HG03521 (cell line): Measurements from ENCODE around the gene VPS4B.
"Not testable (repeated sequence)": the region's sequence is repeated elsewhere in the genome, so short reads cannot be mapped to it uniquely, and the experiment has no call there.

Source experiments
- ATAC-seq: cut with Tn5 transposase; IDR thresholded peaks from one replicate; pipeline ENCODE4 v1.9.1; 2021; ENCODE audit warnings: mild to moderate bottlenecking, moderate library complexity; ENCODE audit not compliant: unreplicated experiment

Gene VPS4B

GRCh38 chr18:63373161-63373560 is 49.1 kb downstream of the VPS4B start:
- ATAC-seq: no peak

GRCh38 chr18:63368611-63369010 is 53.7 kb downstream of the VPS4B start:
- no peak for ATAC-seq

- ATAC-seq: peak; percentile 90
Measured at GRCh38 chr18:63367053-63367953, 55.0 kb downstream of the VPS4B start, which contains the start of gene KDSR. Gene KDSR, minus strand, starts transcription at chr18:63367206. Its CDS starts 88 bp downstream, at chr18:63367118.

- ATAC-seq: peak; percentile 29
Measured at GRCh38 chr18:63366213-63367052, 55.8 kb downstream of the VPS4B start.

- ATAC-seq: no peak
Measured at GRCh38 chr18:63365876-63366212, 56.4 kb downstream of the VPS4B start.

- ATAC-seq: no peak
Measured at GRCh38 chr18:63363951-63364350, 58.3 kb downstream of the VPS4B start.

- not testable (repeated sequence) for ATAC-seq
Measured at GRCh38 chr18:63363420-63363819, 58.9 kb downstream of the VPS4B start.

- ATAC-seq: no peak
Measured at GRCh38 chr18:63356272-63356896, 65.9 kb downstream of the VPS4B start.

GRCh38 chr18:63350230-63350629 is 72.0 kb downstream of the VPS4B start:
- ATAC-seq: no peak

- no peak for ATAC-seq
Measured at GRCh38 chr18:63348508-63349136, 73.7 kb downstream of the VPS4B start.

- ATAC-seq: no peak
Measured at GRCh38 chr18:63346480-63347183, 75.6 kb downstream of the VPS4B start.

- ATAC-seq: no peak
Measured at GRCh38 chr18:63346031-63346430, 76.2 kb downstream of the VPS4B start.

- ATAC-seq: no peak
Measured at GRCh38 chr18:63344918-63345317, 77.4 kb downstream of the VPS4B start.

GRCh38 chr18:63344263-63344662 is 78.0 kb downstream of the VPS4B start:
- ATAC-seq: no peak

- ATAC-seq: no peak
Measured at GRCh38 chr18:63342206-63342605, 80.1 kb downstream of the VPS4B start.

GRCh38 chr18:63339920-63340484 is 82.3 kb downstream of the VPS4B start:
- ATAC-seq: no peak
